HepG2 (cell line): Measurements from ENCODE around the gene RNASE7.

ENCODE experiments used
- ATF2 ChIP-seq: sonication (generic); formaldehyde crosslinking; IDR thresholded peaks from 2 replicates; pipeline ENCODE4 v1.4.0; 2020; ENCODE audit warnings: missing genetic modification reagents
- EP300 ChIP-seq, 3 experiments: sonication (generic) in 1 of 3; formaldehyde crosslinking in 1 of 3; IDR thresholded peaks; 2 replicates each; pipeline versions ENCODE4 v1.5.1 to v1.6.1; 2011 to 2020; ENCODE audit warnings: low read depth in 2 of 3, low read length in 2 of 3, borderline replicate concordance in 1 of 3, improper control_type of control experiment in 1 of 3, mild to moderate bottlenecking in 1 of 3, missing genetic modification reagents in 1 of 3, moderate library complexity in 1 of 3
- JUND ChIP-seq: sonication (generic); formaldehyde crosslinking; IDR thresholded peaks from 2 replicates; pipeline ENCODE4 v1.8.0; 2022; ENCODE audit warnings: mild to moderate bottlenecking, missing genetic modification reagents
- KDM1A ChIP-seq: IDR thresholded peaks from 2 replicates; pipeline ENCODE4 v1.6.1; 2016; ENCODE audit warnings: missing compliant biosample characterization
- NCOR1 ChIP-seq: fragments of 200-600 bp; sonication (generic); IDR thresholded peaks from 2 replicates; pipeline ENCODE4 v1.7.0; 2017; ENCODE audit warnings: antibody characterized with exemption, low read length, borderline replicate concordance
- PAXIP1 ChIP-seq: sonication (generic); formaldehyde crosslinking; conservative IDR thresholded peaks from 2 replicates; pipeline ENCODE4 v1.4.0; 2020; ENCODE audit warnings: mild to moderate bottlenecking, missing genetic modification reagents, moderate library complexity
- PRDM4 ChIP-seq: sonication (generic); formaldehyde crosslinking; IDR thresholded peaks from 2 replicates; pipeline ENCODE4 v1.9.0; 2021; ENCODE audit warnings: missing genetic modification reagents, borderline replicate concordance
- SP1 ChIP-seq, 2 experiments: fragments of 450-650 bp in 1 of 2; sonication (generic) in 1 of 2; formaldehyde crosslinking in 1 of 2; IDR thresholded peaks; 2 replicates each; pipeline versions ENCODE4 v1.4.0 to v1.6.1; 2016 to 2020; ENCODE audit warnings: missing genetic modification reagents in 1 of 2
- UBTF ChIP-seq: sonication (generic); formaldehyde crosslinking; IDR thresholded peaks from 2 replicates; pipeline ENCODE4 v1.4.0; 2020; ENCODE audit warnings: mild to moderate bottlenecking, missing genetic modification reagents
- USF2 ChIP-seq, 2 experiments: sonication (generic) in 1 of 2; formaldehyde crosslinking in 1 of 2; IDR thresholded peaks; 2 replicates each; pipeline versions ENCODE4 v1.5.1 to v1.6.1; 2011 to 2020; ENCODE audit warnings: borderline replicate concordance in 1 of 2, low read depth in 1 of 2, low read length in 1 of 2, mild to moderate bottlenecking in 1 of 2, missing genetic modification reagents in 1 of 2, moderate library complexity in 1 of 2

- TF ChIP-seq KDM1A (CRISPR knock-in tag), result no peak
- no peak for TF ChIP-seq JUND (CRISPR knock-in tag)
- TF ChIP-seq USF2 (IDR thresholded peaks at IDR 0.05; ENCODE audit: low read depth, low read length), result no peak
- no peak for TF ChIP-seq USF2 (CRISPR knock-in tag; IDR thresholded peaks at IDR 0.05; ENCODE audit: borderline replicate concordance)
- TF ChIP-seq PRDM4, result no peak
- TF ChIP-seq ATF2, result no peak
- TF ChIP-seq NCOR1, result no peak
- no peak for TF ChIP-seq SP1 (IDR thresholded peaks at IDR 0.05)
- TF ChIP-seq SP1 (CRISPR knock-in tag; IDR thresholded peaks at IDR 0.05), result no peak
- TF ChIP-seq EP300 (IDR thresholded peaks at IDR 0.05; ENCODE audit: low read depth in 2 of 2, low read length in 2 of 2), result no peak
- no peak for TF ChIP-seq EP300 (CRISPR knock-in tag; IDR thresholded peaks at IDR 0.05; ENCODE audit: borderline replicate concordance)
- no peak for TF ChIP-seq UBTF
- no peak for TF ChIP-seq PAXIP1
Measured at GRCh38 chr14:21078287-21078686, 36.1 kb downstream of the RNASE7 start.
